GM21786 (cell line): ENCODE measurements around the gene PFAS.

ENCODE experiments used
- ATAC-seq: cut with Tn5 transposase; IDR thresholded peaks from one replicate; pipeline ENCODE4 v1.9.1; 2021; ENCODE audit not compliant: unreplicated experiment

The PFAS gene

GRCh38 chr17:8266648-8267479, 17.8 kb downstream of the PFAS start:
- no peak for ATAC-seq

- ATAC-seq = no peak
These were observed 18.5 kb downstream of the PFAS start for GRCh38 chr17:8267480-8268147.

DNA sequence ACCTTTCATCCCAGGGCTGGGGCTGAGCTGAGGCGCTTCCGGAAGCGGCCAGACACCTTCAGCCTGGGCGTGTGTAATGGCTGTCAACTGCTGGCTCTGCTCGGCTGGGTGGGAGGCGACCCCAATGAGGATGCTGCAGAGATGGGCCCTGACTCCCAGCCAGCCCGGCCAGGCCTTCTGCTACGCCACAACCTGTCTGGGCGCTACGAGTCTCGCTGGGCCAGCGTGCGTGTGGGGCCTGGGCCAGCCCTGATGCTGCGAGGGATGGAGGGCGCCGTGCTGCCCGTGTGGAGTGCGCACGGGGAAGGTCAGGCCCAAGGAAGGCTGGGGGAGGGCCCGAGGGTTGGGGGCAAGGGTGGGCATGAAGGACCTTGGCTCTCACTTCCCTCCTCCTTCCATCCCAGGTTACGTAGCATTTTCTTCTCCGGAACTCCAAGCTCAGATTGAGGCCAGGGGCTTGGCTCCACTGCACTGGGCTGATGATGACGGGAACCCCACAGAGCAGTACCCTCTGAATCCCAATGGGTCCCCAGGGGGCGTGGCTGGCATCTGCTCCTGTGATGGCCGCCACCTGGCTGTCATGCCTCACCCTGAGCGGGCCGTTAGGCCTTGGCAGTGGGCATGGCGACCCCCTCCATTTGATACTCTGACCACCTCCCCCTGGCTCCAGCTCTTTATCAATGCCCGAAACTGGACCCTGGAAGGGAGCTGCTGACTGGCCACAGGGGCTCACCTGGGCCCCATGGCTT, 19.6 kb downstream of the PFAS start:
- no peak for ATAC-seq

- no peak for ATAC-seq
These were observed 23.3 kb downstream of the PFAS start for GRCh38 chr17:8272421-8272820.

GRCh38 chr17:8273884-8274444, 24.9 kb downstream of the PFAS start:
- no peak for ATAC-seq

DNA sequence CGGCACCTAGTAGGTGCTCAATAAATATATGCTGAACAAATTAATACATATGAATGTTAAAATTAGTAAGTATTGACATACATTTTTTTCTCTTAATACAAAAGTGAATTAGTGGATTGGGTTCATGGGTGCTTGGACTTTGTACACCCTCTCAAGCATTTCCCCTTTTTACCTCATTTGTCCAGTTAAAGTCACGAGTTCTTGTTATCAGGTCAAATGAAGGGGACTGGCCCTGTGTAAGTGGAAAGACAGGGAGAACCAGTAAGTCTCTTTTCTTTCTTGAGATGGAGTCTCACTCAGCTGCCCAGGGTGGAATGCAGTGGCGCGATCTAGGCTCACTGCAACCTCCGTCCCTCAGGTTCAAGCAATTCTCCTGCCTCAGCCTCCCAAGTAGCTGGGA, 25.7 kb downstream of the PFAS start:
- ATAC-seq = no peak

DNA sequence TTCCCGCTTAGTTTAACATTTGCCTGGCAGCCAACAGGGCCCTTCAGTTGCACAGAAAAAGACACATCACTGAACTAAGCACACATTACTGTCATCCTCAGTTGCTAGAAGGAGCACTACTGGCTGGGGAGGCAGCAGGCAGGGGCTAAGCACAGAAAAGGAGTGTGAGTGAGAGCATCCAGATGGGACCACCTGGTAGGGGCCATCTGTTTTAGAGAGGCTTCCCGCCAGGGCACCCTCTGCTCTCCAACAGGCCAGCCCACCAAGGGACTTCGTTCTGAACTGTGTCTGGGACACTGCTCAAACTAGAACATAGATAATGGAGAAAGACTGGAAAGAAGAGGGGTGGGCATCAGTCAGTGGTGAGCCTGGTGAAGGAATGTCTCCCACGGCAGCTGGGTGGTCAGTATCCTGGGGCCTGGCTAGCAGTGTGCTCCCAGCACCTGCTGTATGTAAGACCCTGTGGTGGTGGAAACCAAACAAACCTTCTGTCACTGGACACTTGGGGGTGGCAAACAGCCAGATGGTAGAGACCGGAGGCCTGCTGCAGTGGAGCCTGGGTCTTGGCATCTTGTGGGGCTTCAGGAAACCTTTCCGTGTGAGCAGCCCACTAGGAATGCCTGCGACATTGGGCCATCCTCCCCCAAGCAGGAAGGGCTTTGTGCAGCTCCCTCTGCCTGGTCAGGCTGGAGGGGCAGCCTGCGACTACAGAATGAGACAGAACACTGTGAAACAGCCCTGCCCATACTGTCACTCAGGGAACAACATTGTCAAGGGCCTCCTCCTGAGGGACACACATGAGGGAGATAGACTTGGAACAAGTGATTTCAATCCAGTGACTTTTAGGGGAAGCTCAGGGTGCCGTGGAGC, 26.6 kb downstream of the PFAS start:
- no peak for ATAC-seq

DNA sequence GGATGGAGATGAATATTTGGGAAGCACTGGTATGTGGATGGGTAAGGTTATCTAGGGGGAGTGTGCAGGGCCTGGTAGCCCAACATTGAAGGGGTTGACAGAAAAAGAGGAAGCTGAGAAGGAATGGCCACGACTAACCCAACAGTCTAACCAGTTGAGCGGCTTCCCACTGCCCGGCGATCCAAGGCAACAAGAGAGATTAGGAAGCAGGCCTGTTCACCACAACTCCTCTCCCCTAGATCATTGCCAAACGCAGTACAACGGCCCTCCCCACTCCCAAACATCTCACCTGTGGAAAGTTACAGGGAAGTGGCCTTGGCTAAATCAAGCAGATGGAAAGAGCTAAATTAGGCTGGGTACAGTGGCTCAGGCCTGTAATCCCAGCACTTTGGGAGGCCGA, 28.2 kb downstream of the PFAS start:
- ATAC-seq = no peak

DNA sequence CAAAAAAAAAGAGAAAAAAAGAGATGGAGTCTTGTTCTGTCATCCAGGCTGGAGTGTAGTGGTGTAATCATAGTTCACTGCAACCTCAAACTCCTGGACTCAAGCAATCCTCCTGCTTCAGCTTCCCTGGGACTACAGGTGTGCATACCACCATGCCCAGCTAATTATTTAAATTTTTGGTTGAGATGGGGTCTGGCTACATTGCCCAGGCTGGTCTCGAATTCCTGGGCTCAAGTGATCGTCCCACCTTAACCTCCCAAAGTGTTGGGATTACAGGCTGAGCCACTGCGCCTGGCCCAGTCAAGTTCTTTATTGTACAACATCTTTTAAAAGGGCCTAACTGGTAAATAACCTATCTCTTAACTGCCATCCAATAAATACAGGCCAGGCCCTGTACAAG, 33.3 kb downstream of the PFAS start:
- ATAC-seq = no peak

- no peak for ATAC-seq
These were observed 34.3 kb downstream of the PFAS start for GRCh38 chr17:8283356-8283755.

DNA sequence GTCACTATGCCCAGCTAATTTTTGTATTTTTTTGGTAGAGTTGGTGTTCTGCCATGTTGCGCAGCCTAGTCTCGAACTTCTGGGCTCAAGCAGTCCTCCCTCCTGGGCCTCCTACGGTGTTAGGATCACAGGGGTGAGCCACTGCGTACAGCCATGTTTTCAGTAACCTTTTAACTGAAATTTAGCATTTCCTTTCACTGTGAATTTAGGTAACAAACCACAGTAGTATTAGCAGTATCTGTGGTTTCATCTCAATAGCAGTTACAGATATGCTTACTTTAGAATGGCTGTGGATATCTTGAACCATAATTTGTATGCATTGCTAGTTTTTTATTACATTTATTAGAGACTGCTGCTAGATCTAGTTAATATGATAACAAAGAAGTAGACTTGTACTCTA, 35.0 kb downstream of the PFAS start:
- no peak for ATAC-seq

GRCh38 chr17:8285270-8286181, 36.4 kb downstream of the PFAS start:
- ATAC-seq = no peak

DNA sequence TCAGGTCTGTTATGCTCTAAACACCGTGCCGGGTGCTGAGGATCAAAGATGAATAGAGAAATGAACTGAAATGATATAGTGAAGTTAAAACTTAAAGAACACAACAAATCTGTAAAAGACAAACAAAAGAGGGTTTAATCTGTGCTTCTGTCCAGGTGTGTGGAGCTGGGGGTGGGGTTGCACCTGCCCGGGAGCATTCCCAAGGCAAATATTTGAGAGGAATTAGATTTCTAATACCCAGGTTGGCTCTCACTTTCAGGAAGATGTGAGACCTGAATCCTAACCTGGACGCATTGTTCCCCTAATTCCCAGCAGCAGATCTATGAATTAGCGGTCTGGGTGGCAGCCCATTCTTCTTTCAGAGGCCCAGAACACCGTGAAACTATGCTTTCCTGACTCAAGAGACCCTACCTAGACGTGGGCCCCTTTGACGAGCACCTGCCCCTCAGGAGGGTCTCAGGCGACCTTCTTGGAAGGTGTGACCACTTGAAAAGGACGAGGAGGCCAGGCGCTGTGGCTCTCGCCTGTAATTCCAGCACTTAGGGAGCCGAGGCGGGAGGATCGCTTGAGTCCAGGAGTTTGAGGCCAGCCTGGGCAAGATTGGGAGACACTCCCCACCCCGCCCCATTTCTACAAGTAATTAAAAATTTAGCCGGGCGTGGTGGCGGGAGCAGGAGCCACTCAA, 38.7 kb downstream of the PFAS start:
- no peak for ATAC-seq

- ATAC-seq = peak; percentile 78
These were observed 39.4 kb downstream of the PFAS start, which contains the start of gene RANGRF for GRCh38 chr17:8288336-8289102. Gene RANGRF (plus strand): TSS chr17:8288670. CDS start chr17:8288789, 119 bp downstream.

DNA sequence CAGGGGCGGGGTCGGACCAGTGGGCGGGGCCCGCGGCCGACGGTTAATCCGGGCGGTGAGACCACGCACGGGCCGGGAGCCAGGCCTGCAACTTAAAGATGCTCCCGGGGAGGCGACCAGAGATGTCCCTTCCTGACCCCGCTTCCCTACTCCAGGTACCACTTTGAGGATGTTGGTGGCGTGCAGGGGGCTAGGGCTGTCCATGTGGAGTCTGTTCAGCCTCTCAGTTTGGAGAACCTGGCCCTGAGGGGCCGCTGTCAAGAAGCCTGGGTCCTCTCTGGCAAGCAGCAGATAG, 40.0 kb downstream of the PFAS start:
- no peak for ATAC-seq

DNA sequence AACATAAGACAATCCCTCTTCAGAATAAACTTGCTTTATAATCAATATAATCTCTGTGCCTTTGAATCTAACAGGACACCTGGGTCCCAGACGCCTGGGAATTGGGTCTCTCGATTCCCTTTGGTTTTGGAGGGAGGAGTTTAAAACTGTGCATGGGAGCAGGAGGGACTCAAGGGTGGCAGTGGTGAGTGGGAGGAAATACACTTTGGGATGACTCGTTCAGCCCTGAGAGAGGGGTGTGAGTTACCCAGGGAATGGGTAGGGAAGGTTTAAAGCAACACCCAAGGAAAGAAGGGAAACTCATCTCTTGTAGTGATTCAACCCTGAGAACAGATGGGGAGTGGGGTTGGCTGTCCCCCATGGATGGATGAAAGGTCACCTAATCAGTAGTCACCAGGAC, 41.0 kb downstream of the PFAS start:
- ATAC-seq = no peak

DNA sequence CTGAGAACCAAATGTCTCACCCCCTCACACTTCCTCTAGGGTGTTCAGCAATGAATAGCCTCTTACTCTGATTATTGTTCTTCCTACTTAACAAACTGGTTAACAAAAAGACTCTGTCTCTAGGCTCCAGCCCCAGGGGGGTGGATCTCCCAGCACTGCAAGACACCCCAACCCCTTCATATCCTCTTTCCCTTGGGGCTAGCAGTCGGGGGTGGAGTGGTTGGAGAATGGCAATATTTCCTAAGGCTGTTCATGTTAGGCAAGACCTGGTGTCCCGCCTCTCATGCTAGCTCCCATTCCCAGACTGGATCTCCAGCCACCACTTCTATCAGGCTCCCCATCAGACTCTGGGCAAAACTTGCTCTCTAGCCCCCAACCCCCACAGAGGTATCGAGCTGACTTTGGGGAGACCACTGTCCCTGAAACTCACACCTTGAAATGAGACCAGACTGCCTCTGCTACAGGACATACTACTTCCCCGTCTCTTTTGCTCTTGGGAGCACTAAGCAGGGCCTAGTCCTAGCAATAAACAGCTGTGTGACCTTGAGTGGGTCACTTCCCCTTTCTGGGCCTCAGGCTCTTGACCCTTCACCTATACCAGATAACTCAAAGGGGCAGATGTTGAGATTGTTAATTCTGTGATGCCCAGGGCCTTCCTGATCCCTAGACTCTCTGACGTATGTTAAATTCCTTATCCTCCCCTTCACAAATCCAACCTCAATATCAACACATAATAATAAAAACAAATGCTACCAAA, 43.7 kb downstream of the PFAS start:
- ATAC-seq = no peak

DNA sequence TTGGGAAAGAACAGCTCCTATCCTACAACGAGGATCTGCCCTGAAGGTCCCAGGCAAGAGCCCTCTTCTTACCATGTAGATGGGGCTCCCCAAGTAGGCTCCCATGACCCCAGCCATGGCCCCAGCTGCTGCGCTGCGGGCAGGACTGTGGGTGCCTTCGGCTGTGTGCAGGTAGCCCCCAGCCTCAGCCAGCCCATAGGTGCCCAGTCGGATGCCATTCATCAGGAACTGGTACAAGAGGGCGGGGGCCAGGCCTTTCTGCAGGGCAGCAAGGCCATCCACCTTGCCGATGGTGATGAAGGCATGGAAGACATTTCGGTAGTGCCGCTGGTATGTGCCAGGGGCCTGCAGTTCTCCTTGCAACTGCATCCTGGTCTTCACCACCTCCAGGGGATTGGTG, 45.3 kb downstream of the PFAS start:
- no peak for ATAC-seq
